NCI-H1694 treated with DMSO at 0.1 percent for 48 hours (cell line): Measurements from ENCODE around the gene CYP1A1.

Experiments
- DNase-seq: peaks from one replicate; lab custom pipeline; 2025; lab: John Stamatoyannopoulos, UW

CYP1A1 gene

DNA sequence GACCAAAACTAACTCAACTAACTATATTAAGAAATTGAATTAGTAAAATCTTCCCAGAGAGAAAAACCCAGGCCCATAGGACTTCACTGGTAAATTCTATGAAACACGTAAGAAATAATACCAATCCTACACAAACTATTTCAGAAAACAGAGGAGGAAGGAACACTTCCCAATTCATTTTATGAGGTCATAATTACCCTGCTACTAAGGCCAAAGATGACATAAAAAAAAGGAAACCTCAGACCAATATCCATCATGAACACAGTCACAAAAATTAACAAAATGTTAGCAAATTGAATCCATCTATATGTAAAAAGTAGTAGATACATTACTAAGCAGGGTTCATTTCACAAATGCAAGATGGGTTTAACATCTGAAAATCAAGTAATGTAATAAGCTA lies 33.0 kb downstream of the CYP1A1 start:
- no peak for DNase-seq

DNA sequence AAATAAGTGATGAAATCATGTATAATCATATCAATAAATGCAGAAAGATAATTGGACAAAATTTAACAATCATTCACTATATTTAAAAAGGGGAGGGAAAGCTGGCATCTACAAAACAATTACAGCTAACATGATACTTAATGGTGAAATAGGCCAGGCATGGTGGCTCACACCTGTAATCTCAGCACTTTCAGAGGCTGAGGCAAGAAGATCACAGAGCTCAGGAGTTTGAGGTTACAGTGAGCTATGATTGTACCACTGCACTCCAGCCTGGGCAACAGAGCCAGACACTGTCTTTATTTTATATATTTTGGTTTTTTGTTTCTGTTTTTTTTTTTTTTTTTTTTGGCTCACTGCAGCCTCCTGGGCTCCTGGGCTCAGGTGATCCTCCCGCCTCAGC lies 41.6 kb downstream of the CYP1A1 start:
- no peak for DNase-seq

DNA sequence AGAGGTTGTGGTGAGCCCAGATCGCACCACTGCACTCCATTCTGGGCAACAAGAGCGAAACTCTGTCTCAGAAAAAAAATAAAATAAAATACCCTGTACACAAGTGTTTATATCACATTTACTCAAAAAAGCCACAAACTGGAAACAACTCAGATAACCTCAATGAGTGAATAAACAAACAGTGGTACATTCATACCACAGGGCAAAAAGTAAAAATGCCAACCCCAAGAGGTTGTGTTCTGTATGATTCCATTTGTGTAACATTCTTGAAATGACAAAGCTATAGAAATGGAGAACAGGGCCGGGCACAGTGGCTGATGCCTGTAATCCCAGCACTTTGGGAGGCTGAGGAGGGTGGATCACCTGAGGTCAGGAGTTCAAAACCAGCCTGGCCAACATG lies 42.4 kb downstream of the CYP1A1 start:
- DNase-seq = no peak

DNA sequence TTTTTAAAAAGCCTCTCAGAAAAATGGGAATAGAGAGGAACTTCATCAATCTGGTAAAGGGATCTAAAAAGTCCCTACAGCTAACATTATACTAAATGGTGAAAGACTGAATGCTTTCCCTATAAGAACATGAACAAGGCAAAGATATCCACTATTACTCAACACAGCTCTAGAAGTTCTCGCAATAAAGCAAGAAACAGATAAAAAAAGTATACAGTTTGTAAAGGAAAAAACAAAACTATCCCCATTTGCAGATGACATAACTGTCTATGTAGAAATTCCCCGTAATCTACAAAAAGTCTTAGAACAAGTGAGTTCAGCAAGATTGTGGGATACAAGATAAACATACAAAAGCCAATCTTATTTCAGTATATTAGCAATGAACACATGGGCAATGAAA lies 44.9 kb downstream of the CYP1A1 start:
- DNase-seq = no peak

DNA sequence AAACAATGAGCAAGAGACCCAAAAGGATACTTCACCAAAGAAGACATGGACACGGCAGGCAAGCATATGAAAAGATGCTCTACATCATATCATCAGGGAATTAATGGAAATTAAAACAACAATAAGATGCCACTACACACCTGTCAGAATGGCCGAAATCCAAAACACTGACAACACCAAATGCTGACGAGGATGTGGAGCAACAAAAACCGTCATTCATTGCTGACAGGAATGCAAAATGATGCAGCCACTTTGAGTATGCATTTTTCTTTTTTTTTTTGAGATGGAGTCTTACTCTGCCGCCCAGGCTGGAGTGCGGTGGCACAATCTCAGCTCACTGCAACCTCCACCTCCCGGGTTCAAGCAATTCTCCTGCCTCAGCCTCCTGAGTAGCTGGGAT lies 48.5 kb downstream of the CYP1A1 start:
- DNase-seq = no peak

DNA sequence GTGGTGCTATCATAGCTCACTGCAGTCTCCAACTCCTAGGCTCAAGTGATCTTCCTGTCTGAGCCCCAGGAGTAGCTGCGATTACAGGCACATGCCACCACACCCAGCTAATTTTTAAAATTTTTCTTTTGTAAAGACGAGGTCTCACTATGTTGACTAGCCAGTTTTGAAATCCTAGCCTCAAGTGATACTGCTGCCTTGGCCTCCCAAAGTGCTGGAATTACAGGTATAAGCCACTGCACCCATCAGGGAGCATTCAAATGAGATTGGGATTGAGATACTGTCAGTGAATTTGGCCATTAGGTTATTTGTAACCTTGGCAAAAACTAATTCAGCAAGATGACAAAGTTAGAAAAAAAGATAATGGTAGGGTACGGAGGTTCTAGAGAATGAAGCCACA lies 51.2 kb downstream of the CYP1A1 start:
- DNase-seq = no peak

DNA sequence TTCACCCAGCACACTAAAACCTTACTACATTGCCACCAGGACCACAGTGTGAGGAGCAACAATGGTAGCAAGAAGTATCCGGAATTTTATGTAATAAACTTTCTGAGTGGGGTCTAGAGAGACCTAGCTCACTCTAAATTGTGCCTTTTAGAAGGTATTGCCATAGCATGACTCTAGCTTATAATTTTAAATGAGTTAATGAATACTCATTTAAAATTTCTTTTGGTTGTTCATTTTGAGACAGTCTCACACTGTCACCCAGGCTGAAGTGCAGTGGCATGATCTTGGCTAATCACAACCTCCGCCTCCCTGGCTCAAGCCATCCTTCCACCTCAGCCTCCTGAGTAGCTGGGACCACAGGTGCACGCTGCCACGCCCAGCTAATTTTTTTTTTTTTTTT lies 55.7 kb downstream of the CYP1A1 start:
- no peak for DNase-seq
